Body of pancreas (tissue), 4 donors: ENCODE results near the gene KCNAB2. TPM values are rescaled to one million over a fixed set of nuclear protein-coding genes. Genes with fewer than 3 reads are reported as not detected.
A peak's percentile ranks its signal among the peaks of the same experiment; 100 is the strongest.

Source experiments
- ATAC-seq: fragments of 150-250 bp; one replicate; pipeline ENCODE4 v1.9.1; 2016
- DNase-seq, 4 donors: peaks; one replicate each; pipeline ENCODE4 v3.0.0-alpha.2; 2019
- H3K27ac ChIP-seq, 4 donors: fragments of 200-600 bp; sonication (generic); 1 replicate in 3 of 4; 2 replicates in 1 of 4; pipeline versions ENCODE4 v1.5.1 to v1.6.1; 2016 to 2019; ENCODE audit warnings: mild to moderate bottlenecking in 1 of 4, mixed read lengths in 1 of 4, moderate library complexity in 1 of 4
- H3K27me3 ChIP-seq, 2 donors: fragments of 200-600 bp; sonication (generic); one replicate each; pipeline ENCODE4 v1.6.0; 2016; ENCODE audit warnings: mild to moderate bottlenecking in 1 of 2
- H3K36me3 ChIP-seq, 2 donors: fragments of 200-600 bp; sonication (generic); replicated peaks in 1 of 2; 2 replicates each; pipeline ENCODE4 v1.5.1; 2016; ENCODE audit warnings: low read depth in 2 of 2; ENCODE audit not compliant: insufficient read depth in 1 of 2
- H3K4me1 ChIP-seq: fragments of 200-600 bp; sonication (generic); one replicate; pipeline ENCODE4 v1.6.0; 2016
- H3K4me3 ChIP-seq, 2 donors: fragments of 200-600 bp; sonication (generic); 1 replicate in 1 of 2; 2 replicates in 1 of 2; pipeline ENCODE4 v1.5.1; 2016 to 2019
- H3K9me3 ChIP-seq, 3 donors: fragments of 200-600 bp; sonication (generic); 1 replicate in 2 of 3; 2 replicates in 1 of 3; pipeline ENCODE4 v1.5.1; 2016
- CTCF ChIP-seq, 7 experiments: fragments of 450-650 bp in 4 of 7; fragments of 200-600 bp in 3 of 7; sonication (generic) in 3 of 7; IDR thresholded peaks; one replicate each; pipeline ENCODE4 v1.5.1; 2016 to 2019; ENCODE audit warnings: antibody characterized with exemption in 7 of 7
- POLR2A ChIP-seq, 3 donors: fragments of 450-650 bp; IDR thresholded peaks; one replicate each; pipeline ENCODE4 v1.6.1; 2016; ENCODE audit warnings: antibody characterized with exemption in 3 of 3, mild to moderate bottlenecking in 2 of 3
- WGBS, 2 donors: methylation state at CpG; one replicate each; pipeline ENCODE4 v1.1.5; 2017; 5-methylcytosine and 5-hydroxymethylcytosine counted together
- intact Hi-C: fragments of 100-400 bp; cut with DNase I; formaldehyde crosslinking; loops from one replicate; pipeline ENCODE4 v1.15.1; 2023
- total RNA-seq, 2 donors: library from RNA; depleted of rRNA; stranded (reverse); fragments of >200 nt; gene quantifications; one replicate each; pipeline ENCODE4 v1.1.0, GENCODE V29; 2016

KCNAB2 gene
- total RNA-seq, 2 donors from 2014 or later = 4.6 to 7.0 TPM

GRCh38 chr1:6129313-6129712, 83.6 kb downstream of the KCNAB2 start:
- no peak for ATAC-seq
- WGBS, 2 donors = 65 to 72% methylated on average over 5 to 9 of the region's 9 CpGs
- H3K27ac ChIP-seq = no peak overlapping the region

DNA sequence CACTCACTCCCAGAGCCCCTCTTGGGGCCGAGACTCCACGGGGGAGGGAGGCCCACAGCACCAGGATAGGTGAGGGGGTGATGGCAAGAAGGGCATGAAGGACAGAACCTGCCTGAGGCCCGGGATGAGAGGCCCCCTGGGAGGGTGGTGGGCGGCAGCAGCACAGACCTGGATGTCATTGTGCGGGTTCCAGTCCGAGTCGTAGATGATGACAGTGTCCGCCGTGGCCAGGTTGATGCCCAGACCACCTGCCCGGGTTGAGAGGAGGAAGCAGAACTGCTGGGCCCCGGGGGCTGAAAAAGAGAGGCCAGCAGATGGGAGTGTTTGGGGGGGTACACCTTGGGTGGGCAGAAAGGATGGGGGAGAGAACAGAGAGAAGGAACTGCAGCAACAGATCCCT, 84.3 kb downstream of the KCNAB2 start:
- H3K27me3 ChIP-seq = no peaks in the 10 kb centered on the region
- no peak overlapping the region for H3K27ac ChIP-seq
- peaks cover 5% of the 10 kb centered on the region for H3K4me1 ChIP-seq
- no peaks in the 10 kb centered on the region for H3K36me3 ChIP-seq
- WGBS, 2 donors = 69 to 70% methylated on average over 9 to 11 of the region's 11 CpGs
- no peak overlapping the region for H3K4me3 ChIP-seq
- ATAC-seq (no peak), DNase-seq (peak in 1 of 4 donors; percentile 7)
- TF ChIP-seq POLR2A (IDR thresholded peaks at IDR 0.05) (no peak), CTCF (IDR thresholded peaks at IDR 0.05) (no peak)
- no peaks in the 10 kb centered on the region for H3K9me3 ChIP-seq
- intact Hi-C loops = no loop called here

More at GRCh38 chr1:6129313-6129712, 83.6 kb downstream of the KCNAB2 start:
- Histone ChIP-seq H3K27me3 (no peaks in the 10 kb centered on the region), H3K4me1 (peaks cover 5% of the 10 kb centered on the region), H3K4me3 (no peak overlapping the region), H3K36me3 (no peaks in the 10 kb centered on the region), H3K9me3 (no peaks in the 10 kb centered on the region)
- DNase-seq = peak in 1 of 4 donors; percentile 3
- no peak for TF ChIP-seq CTCF (IDR thresholded peaks at IDR 0.05)
- TF ChIP-seq POLR2A (IDR thresholded peaks at IDR 0.05) = no peak
- intact Hi-C loops = no loop called here

- peak in 1 of 4 donors; percentile 2 for DNase-seq
- intact Hi-C loops = no loop called here
- H3K36me3 ChIP-seq = no peaks in the 10 kb centered on the region
- H3K27me3 ChIP-seq = no peaks in the 10 kb centered on the region
- H3K27ac ChIP-seq = no peak overlapping the region
- H3K4me3 ChIP-seq = no peak overlapping the region
- WGBS, 2 donors = 65 to 72% methylated on average over 6 to 7 of the region's 7 CpGs
- H3K4me1 ChIP-seq = peaks cover 5% of the 10 kb centered on the region
- no peaks in the 10 kb centered on the region for H3K9me3 ChIP-seq
- ATAC-seq = no peak
- TF ChIP-seq POLR2A (IDR thresholded peaks at IDR 0.05) (no peak), CTCF (IDR thresholded peaks at IDR 0.05) (no peak)
These were observed 84.9 kb downstream of the KCNAB2 start for GRCh38 chr1:6130596-6130995.

- no peak for TF ChIP-seq POLR2A (IDR thresholded peaks at IDR 0.05)
- no peak for TF ChIP-seq CTCF (IDR thresholded peaks at IDR 0.05)
- intact Hi-C loops = no loop called here
- no peaks in the 10 kb centered on the region for H3K36me3 ChIP-seq
- peak in 1 of 4 donors; percentile 1 for DNase-seq
- ATAC-seq = no peak
- no peaks in the 10 kb centered on the region for H3K27me3 ChIP-seq
- peaks cover 5% of the 10 kb centered on the region for H3K4me1 ChIP-seq
- no peak overlapping the region for H3K27ac ChIP-seq
- no peak overlapping the region for H3K4me3 ChIP-seq
- WGBS, 2 donors = 70 to 78% methylated on average over 9 of the region's 9 CpGs
- no peaks in the 10 kb centered on the region for H3K9me3 ChIP-seq
These were observed 85.9 kb downstream of the KCNAB2 start for GRCh38 chr1:6131561-6131960.

- Histone ChIP-seq H3K27ac (no peak overlapping the region), H3K4me1 (no peaks in the 10 kb centered on the region), H3K36me3 (no peaks in the 10 kb centered on the region), H3K9me3 (no peaks in the 10 kb centered on the region), H3K27me3 (no peaks in the 10 kb centered on the region), H3K4me3 (no peak overlapping the region)
- WGBS, 2 donors = 57 to 73% methylated on average over 14 to 15 of the region's 15 CpGs
- DNase-seq (peak in 1 of 4 donors; percentile 3), ATAC-seq (no peak)
- TF ChIP-seq CTCF (IDR thresholded peaks at IDR 0.05) (no peak), POLR2A (IDR thresholded peaks at IDR 0.05) (no peak)
- intact Hi-C loops = no loop called here
These were observed 87.6 kb downstream of the KCNAB2 start for GRCh38 chr1:6133146-6133895.
